B cell (primary cell): ENCODE data around the gene C1orf122. TPM values are rescaled to one million over a fixed set of nuclear protein-coding genes. Genes with fewer than 3 reads are reported as not detected.

Experiments used
- ATAC-seq: fragments of 200-7000 bp; cut with Tn5 transposase; one replicate; pipeline ENCODE4 v1.10.0; 2021; ENCODE audit warnings: low read depth, mild to moderate bottlenecking, moderate number of reproducible peaks, moderate library complexity
- CTCF ChIA-PET: fragments of 350-600 bp; sonication (Branson Sonifier 250); formaldehyde crosslinking; loops from one replicate; lab custom pipeline; 2021; ENCODE audit warnings: antibody characterized with exemption, inconsistent platforms; lab: Charles Lee
- POLR2A ChIA-PET: fragments of 350-600 bp; sonication (Branson Sonifier 250); formaldehyde crosslinking; loops from one replicate; lab custom pipeline; 2021; ENCODE audit warnings: antibody characterized with exemption; lab: Charles Lee
- DNase-seq: peaks from one replicate; pipeline ENCODE4 v3.0.0; 2013
- H2AFZ ChIP-seq: 2 replicates; pipeline ENCODE4 v1.6.1; 2012; ENCODE audit warnings: mild to moderate bottlenecking, low read depth, low read length; ENCODE audit not compliant: insufficient read depth, poor library complexity, severe bottlenecking
- H3K27ac ChIP-seq, 2 donors: 1 replicate in 1 of 2; 2 replicates in 1 of 2; pipeline ENCODE4 v1.5.1; 2012 to 2013; ENCODE audit warnings: low read length in 2 of 2, mild to moderate bottlenecking in 2 of 2, moderate library complexity in 1 of 2
- H3K27me3 ChIP-seq, 4 experiments: fragments of 200-600 bp in 1 of 4; sonication (generic) in 1 of 4; replicated peaks in 1 of 4; 1 replicate in 2 of 4; 2 replicates in 2 of 4; pipeline versions ENCODE4 v1.6.1 to v1.7.0; 2013 to 2016; ENCODE audit warnings: low read length in 3 of 4, mild to moderate bottlenecking in 2 of 4, mixed read lengths in 1 of 4, moderate library complexity in 1 of 4; ENCODE audit not compliant: insufficient read depth in 4 of 4, control insufficient read depth in 3 of 4; ENCODE audit errors: control extremely low read depth in 1 of 4
- H3K36me3 ChIP-seq, 2 experiments: replicated peaks in 1 of 2; 1 replicate in 1 of 2; 2 replicates in 1 of 2; pipeline versions ENCODE4 v1.6.1 to v1.7.1; 2013; ENCODE audit warnings: low read length in 1 of 2; ENCODE audit not compliant: insufficient read depth in 2 of 2, control insufficient read depth in 1 of 2; ENCODE audit errors: control extremely low read depth in 1 of 2, extremely low read depth in 1 of 2
- H3K4me1 ChIP-seq, 2 donors: fragments of 200-600 bp in 1 of 2; sonication (generic) in 1 of 2; 1 replicate in 1 of 2; 2 replicates in 1 of 2; pipeline versions ENCODE4 v1.5.1 to v1.6.1; 2013 to 2017; ENCODE audit warnings: low read length in 2 of 2; ENCODE audit not compliant: control insufficient read depth in 2 of 2, insufficient read depth in 2 of 2
- H3K4me2 ChIP-seq: replicated peaks from 2 replicates; pipeline ENCODE3; 2012; ENCODE audit warnings: mild to moderate bottlenecking, low read depth, low read length; ENCODE audit not compliant: poor library complexity, severe bottlenecking
- H3K4me3 ChIP-seq, 5 experiments: fragments of 200-600 bp in 1 of 5; sonication (generic) in 1 of 5; 1 replicate in 3 of 5; 2 replicates in 2 of 5; pipeline versions ENCODE4 v1.5.1 to v1.7.0; 2011 to 2016; ENCODE audit warnings: low read length in 4 of 5, mild to moderate bottlenecking in 4 of 5, low read depth in 2 of 5, control low read depth in 1 of 5, moderate library complexity in 1 of 5; ENCODE audit not compliant: insufficient read depth in 1 of 5; ENCODE audit errors: control extremely low read depth in 1 of 5, extremely low read depth in 1 of 5
- H3K79me2 ChIP-seq: fragments of 200-600 bp; sonication (generic); one replicate; pipeline ENCODE4 v1.6.0; 2016; ENCODE audit warnings: low read length; ENCODE audit not compliant: control insufficient read depth, insufficient read depth
- H3K9ac ChIP-seq: fragments of 200-600 bp; sonication (generic); 2 replicates; pipeline ENCODE4 v1.6.1; 2017; ENCODE audit warnings: mild to moderate bottlenecking, low read length, moderate library complexity
- H3K9me3 ChIP-seq, 3 donors: one replicate each; pipeline versions ENCODE4 v1.6.1 to v1.7.1; 2013; ENCODE audit warnings: low read length in 2 of 3; ENCODE audit not compliant: control insufficient read depth in 2 of 3, insufficient read depth in 1 of 3; ENCODE audit errors: control extremely low read depth in 1 of 3
- H4K20me1 ChIP-seq: 2 replicates; pipeline ENCODE4 v1.6.0; 2012; ENCODE audit warnings: mild to moderate bottlenecking, low read length; ENCODE audit not compliant: insufficient read depth, control insufficient read depth, poor library complexity, severe bottlenecking
- H3K27ac Mint-ChIP-seq: one replicate; pipeline ENCODE4 v1.8.0; 2021; ENCODE audit warnings: mixed read lengths
- H3K27me3 Mint-ChIP-seq: one replicate; pipeline ENCODE4 v1.8.0; 2021; ENCODE audit warnings: mixed read lengths
- H3K4me1 Mint-ChIP-seq: one replicate; pipeline ENCODE4 v1.8.0; 2021; ENCODE audit warnings: mixed read lengths
- H3K4me3 Mint-ChIP-seq: one replicate; pipeline ENCODE4 v1.8.0; 2021; ENCODE audit warnings: mixed read lengths
- H3K9me3 Mint-ChIP-seq: one replicate; pipeline ENCODE4 v1.8.0; 2022; ENCODE audit warnings: mixed read lengths; ENCODE audit not compliant: insufficient read depth
- CTCF ChIP-seq: fragments of 200-600 bp; IDR thresholded peaks from one replicate; pipeline ENCODE4 v1.8.0; 2022; ENCODE audit warnings: antibody characterized with exemption, mild to moderate bottlenecking
- EZH2 ChIP-seq: IDR thresholded peaks from 2 replicates; pipeline ENCODE4 v1.6.1; 2012; ENCODE audit warnings: borderline replicate concordance, low read depth, mild to moderate bottlenecking, moderate library complexity, low read length; ENCODE audit not compliant: insufficient read depth, poor library complexity, severe bottlenecking
- WGBS: methylation state at CpG from one replicate; pipeline ENCODE4 v1.1.5; 2013; ENCODE audit warnings: missing lambda C conversion rate; ENCODE audit not compliant: insufficient coverage; 5-methylcytosine and 5-hydroxymethylcytosine counted together
- intact Hi-C: fragments of 100-400 bp; cut with micrococcal nuclease; formaldehyde crosslinking; loops from one replicate; pipeline ENCODE4 v1.10.0; 2022
- polyA plus RNA-seq: library from polyadenylated mRNA; depleted of rRNA; stranded (reverse); fragments of >200 nt; gene quantifications from 2 replicates; pipeline ENCODE4 v1.2.3, GENCODE V29; 2012
- total RNA-seq, 2 donors: library from RNA; stranded (reverse); fragments of 120-200 nt in 1 of 2; gene quantifications; 1 replicate in 1 of 2; 2 replicates in 1 of 2; pipeline versions ENCODE4 v1.2.3 to v1.2.4, GENCODE V29; 2013 to 2022

C1orf122 gene
- total and polyA plus RNA-seq, 2 donors (not counting 1 experiment from before 2014, with no cell fraction given): 15.7 to 16.9 TPM

- no peaks in the 10 kb centered on the region for H3K27me3 ChIP-seq
- H4K20me1 ChIP-seq: peaks cover 15% of the 10 kb centered on the region
- H3K9me3 ChIP-seq: no peaks in the 10 kb centered on the region
- no peak overlapping the region for H3K4me3 ChIP-seq
- Mint-ChIP-seq H3K27ac (no peak overlapping the region), H3K9me3 (no peaks in the 10 kb centered on the region), H3K4me1 (peaks cover 5% of the 10 kb centered on the region), H3K4me3 (no peak overlapping the region), H3K27me3 (no peaks in the 10 kb centered on the region)
- no peak overlapping the region for H3K4me2 ChIP-seq
- no peaks in the 10 kb centered on the region for H3K4me1 ChIP-seq
- ChIA-PET CTCF (interaction anchor here (1.0 kb wide), 1 partner anchor 11 kb away, joined by 3 read pairs; no protein-coding TSS in a partner anchor), POLR2A (no interaction called here)
- no peak overlapping the region for H3K9ac ChIP-seq
- no peak overlapping the region for H2AFZ ChIP-seq
- ATAC-seq: no peak
- intact Hi-C loops: no loop called here
- peaks cover 17 to 64% of the 10 kb centered on the region in 2 experiments for H3K36me3 ChIP-seq
- TF ChIP-seq CTCF (no peak), EZH2 (no peak)
- H3K27ac ChIP-seq: no peak overlapping the region
- DNase-seq: no peak
- WGBS: 97% methylated on average over 9 of the region's 10 CpGs
- peaks cover 46% of the 10 kb centered on the region for H3K79me2 ChIP-seq
These were observed 32.1 kb downstream of the C1orf122 start for GRCh38 chr1:37839676-37840075.

- DNase-seq: no peak
- H3K79me2 ChIP-seq: peaks cover 55% of the 10 kb centered on the region
- no peaks in the 10 kb centered on the region for H3K27me3 ChIP-seq
- Mint-ChIP-seq H3K9me3 (no peaks in the 10 kb centered on the region), H3K4me1 (peaks cover 11% of the 10 kb centered on the region), H3K27ac (no peak overlapping the region), H3K4me3 (no peak overlapping the region), H3K27me3 (no peaks in the 10 kb centered on the region)
- no peak overlapping the region for H3K4me2 ChIP-seq
- ATAC-seq: no peak
- peaks cover 15% of the 10 kb centered on the region for H4K20me1 ChIP-seq
- no peaks in the 10 kb centered on the region for H3K4me1 ChIP-seq
- TF ChIP-seq EZH2 (no peak), CTCF (no peak)
- H3K36me3 ChIP-seq: peaks cover 9 to 55% of the 10 kb centered on the region in 2 experiments
- intact Hi-C loops: no loop called here
- no peak overlapping the region for H3K27ac ChIP-seq
- H3K4me3 ChIP-seq: no peak overlapping the region
- no peak overlapping the region for H3K9ac ChIP-seq
- 75% methylated on average over 1 of the region's 1 CpG for WGBS
- POLR2A ChIA-PET: no interaction called here
- CTCF ChIA-PET: interaction anchor here (0.8 to 1.4 kb wide), 3 partner anchors 10 to 19 kb away, joined by 3 to 4 read pairs (median 3); partner anchors contain the start of gene MTF1
- no peak overlapping the region for H2AFZ ChIP-seq
- no peaks in the 10 kb centered on the region for H3K9me3 ChIP-seq
These were observed 33.1 kb downstream of the C1orf122 start for GRCh38 chr1:37840711-37841110.
